HG03108 (cell line): ENCODE data around the gene MMP1.
"Not testable (repeated sequence)": the region's sequence is repeated elsewhere in the genome, so short reads cannot be mapped to it uniquely, and the experiment has no call there.

Experiments
- ATAC-seq: cut with Tn5 transposase; IDR thresholded peaks from one replicate; pipeline ENCODE4 v1.9.1; 2021; ENCODE audit warnings: moderate library complexity; ENCODE audit not compliant: unreplicated experiment

MMP1 gene

GRCh38 chr11:102761646-102762238 is 36.2 kb downstream of the MMP1 start:
- no peak for ATAC-seq

GRCh38 chr11:102760344-102761035 is 37.5 kb downstream of the MMP1 start:
- ATAC-seq = no peak

GRCh38 chr11:102757823-102758549 is 40.0 kb downstream of the MMP1 start:
- ATAC-seq = no peak

- ATAC-seq = no peak
These were observed 44.7 kb downstream of the MMP1 start for GRCh38 chr11:102753267-102753666.

GRCh38 chr11:102751673-102752072 is 46.3 kb downstream of the MMP1 start:
- no peak for ATAC-seq

GRCh38 chr11:102749101-102749722 is 48.7 kb downstream of the MMP1 start:
- ATAC-seq = no peak

GRCh38 chr11:102746746-102747578 is 51.0 kb downstream of the MMP1 start:
- ATAC-seq = not testable (repeated sequence)
